HL-60 (cell line): ENCODE data around the gene NOS1AP.

Experiments
- CTCF ChIP-seq: IDR thresholded peaks from one replicate; pipeline ENCODE4 v1.5.1; 2011; ENCODE audit warnings: low read length, control low read depth, inconsistent platforms; ENCODE audit not compliant: insufficient read depth
- GABPA ChIP-seq: IDR thresholded peaks from 2 replicates; pipeline ENCODE4 v1.6.1; 2012; ENCODE audit warnings: low read depth

DNA sequence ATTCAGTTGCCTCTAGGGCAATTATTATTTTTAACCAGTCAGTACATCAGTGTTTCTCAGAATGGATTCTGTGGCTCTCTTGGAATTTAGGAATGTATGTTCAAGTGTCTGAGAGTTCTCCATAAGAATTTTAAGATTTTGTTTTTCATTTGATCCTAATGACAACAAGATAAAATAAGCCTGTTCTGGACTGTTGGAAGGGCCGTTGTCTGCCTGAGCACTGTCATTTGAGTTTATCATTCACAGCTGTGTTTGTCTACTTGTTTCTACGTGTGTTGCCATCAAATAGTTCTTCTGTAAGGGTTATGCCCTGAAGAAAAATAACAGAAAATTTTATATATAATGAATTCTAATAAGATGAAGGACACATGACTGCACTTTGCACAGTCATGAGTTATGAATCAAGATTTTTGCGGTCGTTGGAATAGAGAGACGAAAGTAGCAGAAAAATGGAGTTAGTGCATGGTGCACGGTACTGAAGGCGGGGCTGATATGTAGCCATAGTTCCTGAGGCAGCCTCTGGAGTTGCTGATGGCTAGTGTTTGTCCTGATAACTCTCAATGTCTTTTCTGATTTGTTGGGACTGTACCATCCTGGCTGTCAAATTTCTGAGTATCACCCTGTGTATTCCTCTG lies 92.5 kb downstream of the NOS1AP start:
- TF ChIP-seq CTCF = no peak
- TF ChIP-seq GABPA = no peak
